ENCODE results near the gene SH2D6.

SH2D6 gene

DNA sequence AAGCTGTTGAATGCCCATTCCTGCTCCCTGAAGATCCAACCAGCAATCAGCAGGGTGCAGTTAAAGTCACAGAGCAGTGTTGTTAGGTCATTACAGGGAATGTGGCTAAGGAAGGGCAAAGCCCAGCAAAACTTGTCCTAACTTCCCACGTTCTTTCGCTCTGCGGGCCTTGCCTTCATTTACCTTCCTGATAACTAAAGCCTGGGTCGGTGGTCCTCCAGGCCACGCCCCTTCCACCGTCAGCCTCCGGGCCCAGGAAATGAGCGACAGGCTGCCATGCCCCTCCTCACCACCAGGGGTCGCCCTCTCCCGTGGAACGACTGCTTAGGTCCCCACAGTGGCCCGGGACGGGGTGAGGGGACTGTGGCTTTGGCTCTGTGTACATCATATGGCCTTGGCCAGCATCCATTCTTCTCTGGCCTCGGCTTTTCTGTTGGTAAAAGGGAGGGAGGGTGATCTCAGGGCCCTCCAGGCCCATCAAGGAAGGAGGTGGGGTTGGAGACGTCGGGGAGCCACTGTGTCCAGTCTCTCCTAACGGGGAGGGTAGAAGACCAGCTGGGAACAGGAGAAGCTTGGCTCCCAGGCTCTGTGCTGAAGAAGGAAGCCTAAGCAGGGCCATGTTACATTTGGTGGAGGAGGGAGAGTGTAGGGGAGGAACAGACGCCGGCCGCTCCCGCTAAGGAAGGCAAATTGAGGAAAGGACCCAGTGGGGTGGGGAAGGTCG, 2.2 kb downstream of the SH2D6 start:
- Histone ChIP-seq H4K91ac (ENCODE audit: low read length) (peak overlapping the region; percentile 65), H2AK5ac (ENCODE audit: low read length, severe bottlenecking) (peak overlapping the region; percentile 5), H2BK120ac (ENCODE audit: low read depth, low read length) (peak overlapping the region; percentile 21), H3K4me1 (ENCODE audit: control insufficient read depth, insufficient read depth, low read depth, low read length) (peaks cover 28% of the 10 kb centered on the region), H3K36me3 (ENCODE audit: control insufficient read depth in 1 of 2, insufficient read depth in 2 of 2, low read depth in 1 of 2, low read length in 2 of 2) (no peaks in the 10 kb centered on the region), H3K4me2 (ENCODE audit: low read length, poor library complexity, severe bottlenecking) (peak overlapping the region; percentile 9), H3K4me3 (ENCODE audit: insufficient read depth in 1 of 2, low read depth in 1 of 2, low read length in 2 of 2) (peak overlapping the region in 1 of 2 experiments; percentile 55), H3K9me3 (ENCODE audit: control insufficient read depth, low read length) (no peaks in the 10 kb centered on the region), H4K8ac (ENCODE audit: low read length) (peak overlapping the region; percentile 95), H3K18ac (ENCODE audit: low read depth in 1 of 2, low read length in 2 of 2) (peak overlapping the region; percentile 34 to 68), H2BK15ac (ENCODE audit: low read depth, poor library complexity, severe bottlenecking) (no peak overlapping the region), H2AFZ (ENCODE audit: low read depth, low read length) (peak overlapping the region; percentile 55), H3K27ac (ENCODE audit: low read length, poor library complexity, severe bottlenecking) (no peak overlapping the region), H3K79me1 (replicated peaks; ENCODE audit: low read length, poor library complexity, severe bottlenecking) (peaks cover 4% of the 10 kb centered on the region), H2BK12ac (ENCODE audit: low read length in 2 of 2) (peak overlapping the region; percentile 65 to 70), H2BK5ac (ENCODE audit: low read depth, low read length, poor library complexity, severe bottlenecking) (no peak overlapping the region), H3K14ac (ENCODE audit: low read length in 2 of 2) (peak overlapping the region in 1 of 2 experiments; percentile 26), H3K9ac (ENCODE audit: low read length) (peak overlapping the region; percentile 94), H3K27me3 (ENCODE audit: control insufficient read depth in 1 of 2, insufficient read depth in 1 of 2, low read length in 2 of 2) (no peaks in the 10 kb centered on the region), H3K4ac (ENCODE audit: low read depth in 1 of 2, low read length in 2 of 2) (peak overlapping the region; percentile 59 to 69), H3K23ac (ENCODE audit: low read length in 2 of 2) (no peak overlapping the region)
- WGBS: 32% methylated on average over 22 of the region's 22 CpGs
- DNase-seq: peak; percentile 78

DNA sequence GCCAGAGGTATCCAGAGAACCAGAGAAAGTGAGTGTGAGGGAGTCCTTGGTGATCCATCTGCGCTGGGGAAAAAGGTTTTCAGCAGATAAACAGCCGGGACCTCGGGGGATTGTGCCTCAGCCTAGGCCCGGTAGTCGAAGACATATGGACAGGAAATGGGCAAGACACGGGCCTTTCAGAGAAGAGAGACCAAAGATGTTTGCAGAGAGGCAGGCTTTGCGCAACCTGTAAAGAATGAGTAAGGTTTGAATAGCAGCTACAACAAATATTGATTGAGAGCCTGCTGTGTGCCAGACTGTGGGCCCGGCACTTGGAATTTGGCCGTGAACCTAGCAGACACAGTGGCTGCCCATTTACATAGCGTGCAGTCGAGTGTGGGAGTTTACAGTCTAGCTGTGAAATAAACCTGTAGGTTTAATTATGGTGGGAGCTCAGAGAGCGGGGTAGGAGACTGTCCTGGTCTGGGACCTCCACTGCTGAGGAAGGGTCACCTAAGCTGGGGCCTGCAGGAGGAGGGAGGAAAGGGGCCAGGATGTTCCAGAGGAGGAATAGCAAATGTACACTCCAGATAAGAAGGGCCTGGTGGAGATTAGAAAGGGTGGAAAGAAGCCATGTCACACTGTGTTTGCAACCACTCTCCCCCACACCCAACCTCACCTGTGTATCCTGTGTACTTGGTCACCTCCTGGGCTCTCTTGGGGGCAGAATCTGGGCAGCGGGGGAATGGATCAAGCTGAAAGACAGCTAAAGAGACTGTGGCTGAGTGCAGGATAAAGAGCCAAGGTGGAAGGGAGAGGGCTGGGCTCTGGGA, 3.0 kb downstream of the SH2D6 start:
- Histone ChIP-seq H3K18ac (ENCODE audit: low read depth in 1 of 2, low read length in 2 of 2) (peak overlapping the region; percentile 34 to 47), H3K4me2 (ENCODE audit: low read length, poor library complexity, severe bottlenecking) (no peak overlapping the region), H3K27ac (ENCODE audit: low read length, poor library complexity, severe bottlenecking) (no peak overlapping the region), H4K8ac (ENCODE audit: low read length) (peak overlapping the region; percentile 95), H3K4me1 (ENCODE audit: control insufficient read depth, insufficient read depth, low read depth, low read length) (peaks cover 28% of the 10 kb centered on the region), H2AFZ (ENCODE audit: low read depth, low read length) (peak overlapping the region; percentile 55), H2BK12ac (ENCODE audit: low read length in 2 of 2) (peak overlapping the region; percentile 65 to 70), H2AK5ac (ENCODE audit: low read length, severe bottlenecking) (peak overlapping the region; percentile 61), H2BK15ac (ENCODE audit: low read depth, poor library complexity, severe bottlenecking) (peak overlapping the region; percentile 77), H4K91ac (ENCODE audit: low read length) (peak overlapping the region; percentile 28), H3K36me3 (ENCODE audit: control insufficient read depth in 1 of 2, insufficient read depth in 2 of 2, low read depth in 1 of 2, low read length in 2 of 2) (no peaks in the 10 kb centered on the region), H2BK120ac (ENCODE audit: low read depth, low read length) (no peak overlapping the region), H3K23ac (ENCODE audit: low read length in 2 of 2) (no peak overlapping the region), H3K9ac (ENCODE audit: low read length) (peak overlapping the region; percentile 94), H3K9me3 (ENCODE audit: control insufficient read depth, low read length) (no peaks in the 10 kb centered on the region), H2BK5ac (ENCODE audit: low read depth, low read length, poor library complexity, severe bottlenecking) (no peak overlapping the region), H3K4ac (ENCODE audit: low read depth in 1 of 2, low read length in 2 of 2) (peak overlapping the region; percentile 59 to 69), H3K4me3 (ENCODE audit: insufficient read depth in 1 of 2, low read depth in 1 of 2, low read length in 2 of 2) (no peak overlapping the region), H3K14ac (ENCODE audit: low read length in 2 of 2) (peak overlapping the region in 1 of 2 experiments; percentile 26), H3K27me3 (ENCODE audit: control insufficient read depth in 1 of 2, insufficient read depth in 1 of 2, low read length in 2 of 2) (no peaks in the 10 kb centered on the region), H3K79me1 (replicated peaks; ENCODE audit: low read length, poor library complexity, severe bottlenecking) (peaks cover 4% of the 10 kb centered on the region)
- peak; percentile 68 for DNase-seq
- WGBS: 57% methylated on average over 13 of the region's 13 CpGs

DNA sequence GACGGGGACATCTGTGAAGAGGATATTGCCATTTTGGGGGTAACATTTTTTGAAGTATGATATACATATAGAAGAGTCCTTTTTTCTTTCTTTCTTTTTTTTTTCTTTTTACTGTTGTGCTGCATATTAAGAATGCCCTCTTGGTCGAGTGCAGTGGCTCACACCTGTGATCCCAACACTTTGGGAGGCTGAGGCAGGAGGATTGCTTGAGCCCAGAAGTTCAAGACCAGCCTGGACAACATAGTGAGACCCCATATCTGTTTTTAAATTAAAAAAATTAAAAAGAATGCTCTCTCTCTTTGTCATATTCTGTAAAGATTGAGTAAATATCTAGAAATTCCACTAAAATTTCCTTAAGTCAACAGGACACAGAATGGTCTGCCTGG, 3.6 kb downstream of the SH2D6 start:
- Histone ChIP-seq H2BK15ac (ENCODE audit: low read depth, poor library complexity, severe bottlenecking) (peak overlapping the region; percentile 77), H3K36me3 (ENCODE audit: control insufficient read depth in 1 of 2, insufficient read depth in 2 of 2, low read depth in 1 of 2, low read length in 2 of 2) (no peaks in the 10 kb centered on the region), H3K27me3 (ENCODE audit: control insufficient read depth in 1 of 2, insufficient read depth in 1 of 2, low read length in 2 of 2) (no peaks in the 10 kb centered on the region), H4K91ac (ENCODE audit: low read length) (no peak overlapping the region), H2BK12ac (ENCODE audit: low read length in 2 of 2) (peak overlapping the region in 1 of 2 experiments; percentile 21), H2BK5ac (ENCODE audit: low read depth, low read length, poor library complexity, severe bottlenecking) (no peak overlapping the region), H3K4ac (ENCODE audit: low read depth in 1 of 2, low read length in 2 of 2) (no peak overlapping the region), H3K4me2 (ENCODE audit: low read length, poor library complexity, severe bottlenecking) (no peak overlapping the region), H2AK5ac (ENCODE audit: low read length, severe bottlenecking) (no peak overlapping the region), H3K27ac (ENCODE audit: low read length, poor library complexity, severe bottlenecking) (no peak overlapping the region), H4K8ac (ENCODE audit: low read length) (no peak overlapping the region), H3K9me3 (ENCODE audit: control insufficient read depth, low read length) (no peaks in the 10 kb centered on the region), H2BK120ac (ENCODE audit: low read depth, low read length) (no peak overlapping the region), H3K14ac (ENCODE audit: low read length in 2 of 2) (no peak overlapping the region), H3K9ac (ENCODE audit: low read length) (no peak overlapping the region), H3K18ac (ENCODE audit: low read depth in 1 of 2, low read length in 2 of 2) (peak overlapping the region in 1 of 2 experiments; percentile 47), H3K23ac (ENCODE audit: low read length in 2 of 2) (no peak overlapping the region), H3K4me3 (ENCODE audit: insufficient read depth in 1 of 2, low read depth in 1 of 2, low read length in 2 of 2) (no peak overlapping the region), H3K4me1 (ENCODE audit: control insufficient read depth, insufficient read depth, low read depth, low read length) (peaks cover 28% of the 10 kb centered on the region), H3K79me1 (replicated peaks; ENCODE audit: low read length, poor library complexity, severe bottlenecking) (peaks cover 4% of the 10 kb centered on the region), H2AFZ (ENCODE audit: low read depth, low read length) (no peak overlapping the region)
- 95% methylated on average over 2 of the region's 2 CpGs for WGBS
- no peak for DNase-seq

DNA sequence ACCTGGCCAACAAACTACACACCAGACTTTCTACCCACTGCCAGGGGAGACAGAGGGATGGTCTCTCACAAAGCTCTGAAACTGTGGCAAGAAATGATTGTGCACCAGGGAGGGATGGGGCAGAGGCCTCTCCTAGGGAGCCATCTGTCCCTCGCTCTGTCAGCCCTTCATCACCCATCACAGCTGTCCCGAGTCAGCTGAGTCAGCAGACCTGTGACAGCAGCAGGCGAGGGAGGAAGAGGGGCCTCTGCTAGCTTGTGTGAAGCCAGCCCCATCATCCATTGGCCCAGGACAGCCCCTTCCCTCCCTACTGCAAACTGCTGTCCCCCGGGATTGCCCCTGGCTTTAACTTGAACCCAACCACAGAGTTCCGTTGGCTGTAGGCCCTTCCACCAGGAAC, 5.0 kb downstream of the SH2D6 start:
- peaks cover 24% of the 10 kb centered on the region for H3K4me1 ChIP-seq (ENCODE audit: control insufficient read depth, insufficient read depth, low read depth, low read length)
- DNase-seq: no peak
- no peak overlapping the region for H3K27ac ChIP-seq (ENCODE audit: low read length, poor library complexity, severe bottlenecking)
- no peak overlapping the region for H2BK5ac ChIP-seq (ENCODE audit: low read depth, low read length, poor library complexity, severe bottlenecking)
- no peaks in the 10 kb centered on the region for H3K9me3 ChIP-seq (ENCODE audit: control insufficient read depth, low read length)
- H3K36me3 ChIP-seq (ENCODE audit: control insufficient read depth in 1 of 2, insufficient read depth in 2 of 2, low read depth in 1 of 2, low read length in 2 of 2): no peaks in the 10 kb centered on the region
- H4K8ac ChIP-seq (ENCODE audit: low read length): no peak overlapping the region
- no peak overlapping the region for H3K14ac ChIP-seq (ENCODE audit: low read length in 2 of 2)
- 61% methylated on average over 5 of the region's 5 CpGs for WGBS
- no peaks in the 10 kb centered on the region for H3K27me3 ChIP-seq (ENCODE audit: control insufficient read depth in 1 of 2, insufficient read depth in 1 of 2, low read length in 2 of 2)
- no peak overlapping the region for H2BK15ac ChIP-seq (ENCODE audit: low read depth, poor library complexity, severe bottlenecking)
- H3K18ac ChIP-seq (ENCODE audit: low read depth in 1 of 2, low read length in 2 of 2): peak overlapping the region in 1 of 2 experiments; percentile 37
- peaks cover 4% of the 10 kb centered on the region for H3K79me1 ChIP-seq (replicated peaks; ENCODE audit: low read length, poor library complexity, severe bottlenecking)
- no peak overlapping the region for H3K9ac ChIP-seq (ENCODE audit: low read length)
- H4K91ac ChIP-seq (ENCODE audit: low read length): no peak overlapping the region
- peak overlapping the region in 1 of 2 experiments; percentile 47 for H3K23ac ChIP-seq (ENCODE audit: low read length in 2 of 2)
- H2BK120ac ChIP-seq (ENCODE audit: low read depth, low read length): no peak overlapping the region
- H3K4ac ChIP-seq (ENCODE audit: low read depth in 1 of 2, low read length in 2 of 2): no peak overlapping the region
- no peak overlapping the region for H3K4me2 ChIP-seq (ENCODE audit: low read length, poor library complexity, severe bottlenecking)
- no peak overlapping the region for H2AK5ac ChIP-seq (ENCODE audit: low read length, severe bottlenecking)
- no peak overlapping the region for H3K4me3 ChIP-seq (ENCODE audit: insufficient read depth in 1 of 2, low read depth in 1 of 2, low read length in 2 of 2)
- H2AFZ ChIP-seq (ENCODE audit: low read depth, low read length): no peak overlapping the region
- H2BK12ac ChIP-seq (ENCODE audit: low read length in 2 of 2): no peak overlapping the region

Data from mesenchymal stem cell (in vitro differentiated cells and primary cell).